ENCODE results near the gene MMEL1. TPM values are rescaled to one million over a fixed set of nuclear protein-coding genes. Genes with fewer than 3 reads are reported as not detected.

MMEL1 gene
- total and polyA plus RNA-seq, 2 of the 13 experiments (the other 11 are each of a cell fraction or from before 2014, with no cell fraction given): 0.48 TPM; not detected in 1

GRCh38 chr1:2585318-2586092 lies 47.3 kb downstream of the MMEL1 start (continued):
- TF ChIP-seq PAXIP1 (CRISPR knock-in tag; conservative IDR thresholded peaks at IDR 0.05) (peak; percentile 37; the same call in 1 of the 2 replicates), SAP130 (CRISPR knock-in tag; IDR thresholded peaks at IDR 0.05; ENCODE audit: low read depth) (peak; percentile 63), SRSF1 (optimal IDR thresholded peaks at IDR 0.05; ENCODE audit: low read depth, low read length) (peak; percentile 37), CHD2 (IDR thresholded peaks at IDR 0.05; ENCODE audit: low read depth, low read length) (no peak), PITX1 (CRISPR knock-in tag; IDR thresholded peaks at IDR 0.05) (no peak), FOXC1 (CRISPR knock-in tag; IDR thresholded peaks at IDR 0.05; ENCODE audit: borderline replicate concordance) (0 out of 2 replicates have a peak, but pooled peaks have one; percentile 7), ELF3 (CRISPR knock-in tag; IDR thresholded peaks at IDR 0.05) (peak; percentile 68), NFIB (CRISPR knock-in tag; IDR thresholded peaks at IDR 0.05; ENCODE audit: borderline replicate concordance) (no peak), AGO2 (optimal IDR thresholded peaks at IDR 0.05; ENCODE audit: low read depth, low read length) (peak; percentile 72), RXRA (CRISPR knock-in tag; IDR thresholded peaks at IDR 0.05) (peak; percentile 10; the same call in 1 of the 2 replicates), NONO (IDR thresholded peaks at IDR 0.05) (no peak), NONO (CRISPR knock-in tag; conservative IDR thresholded peaks at IDR 0.05) (0 out of 2 replicates have a peak, but pooled peaks have one; percentile 38), PBX2 (CRISPR knock-in tag; IDR thresholded peaks at IDR 0.05) (no peak), SAFB2 (CRISPR knock-in tag; IDR thresholded peaks at IDR 0.05; ENCODE audit: borderline replicate concordance, low read depth) (0 out of 2 replicates have a peak, but pooled peaks have one; percentile 3), ZMYM4 (CRISPR knock-in tag; IDR thresholded peaks at IDR 0.05) (no peak), GMEB2 (CRISPR knock-in tag; IDR thresholded peaks at IDR 0.05; ENCODE audit: low read depth) (no peak), ZNF460 (CRISPR knock-in tag; IDR thresholded peaks at IDR 0.05; ENCODE audit: borderline replicate concordance) (no peak), FOXP4 (CRISPR knock-in tag; IDR thresholded peaks at IDR 0.05) (no peak), HNRNPL (IDR thresholded peaks at IDR 0.05; ENCODE audit: low read depth, low read length) (0 out of 2 replicates have a peak, but pooled peaks have one; percentile 60), ZNF430 (CRISPR knock-in tag; IDR thresholded peaks at IDR 0.05) (0 out of 2 replicates have a peak, but pooled peaks have one; percentile 17), ZNF431 (CRISPR knock-in tag; IDR thresholded peaks at IDR 0.05; ENCODE audit: borderline replicate concordance, low read depth) (no peak)

All from HepG2 (cell line).